ENCODE measurements around the gene CADM4.
A peak's percentile ranks its signal among the peaks of the same experiment; 100 is the strongest.

CADM4 gene

DNA sequence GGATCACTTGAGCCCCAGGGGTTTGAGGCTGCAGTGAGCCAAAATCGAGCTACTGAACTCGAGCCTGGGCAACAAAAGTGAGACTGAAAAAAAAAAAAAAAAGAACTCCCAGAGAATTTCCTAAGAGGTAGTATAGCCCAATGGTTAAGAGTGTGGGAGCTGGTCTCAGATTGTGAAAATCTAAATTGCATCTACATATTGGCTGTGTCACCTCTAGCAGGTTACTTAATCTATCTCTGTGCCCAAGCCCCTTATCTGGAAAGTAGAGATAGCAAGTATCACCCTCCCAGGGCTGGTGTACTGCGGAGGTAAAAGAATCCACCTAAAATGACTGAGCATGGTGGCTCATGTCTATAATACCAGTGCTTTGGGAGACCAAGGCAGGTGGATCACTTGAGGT is 34.0 kb upstream of the CADM4 start:
- H3K36me3 Mint-ChIP-seq (ENCODE audit: low read depth) = peaks cover 14% of the 10 kb centered on the region
- intact Hi-C loops (cut with micrococcal nuclease) = no loop called here
- H3K4me3 Mint-ChIP-seq = no peak overlapping the region
- H3K4me1 Mint-ChIP-seq (ENCODE audit: low read depth) = peaks cover 51% of the 10 kb centered on the region
- no peaks in the 10 kb centered on the region for H3K27me3 Mint-ChIP-seq
- H3K9me3 Mint-ChIP-seq = no peaks in the 10 kb centered on the region
- H3K27ac Mint-ChIP-seq = peak overlapping the region; percentile 80

DNA sequence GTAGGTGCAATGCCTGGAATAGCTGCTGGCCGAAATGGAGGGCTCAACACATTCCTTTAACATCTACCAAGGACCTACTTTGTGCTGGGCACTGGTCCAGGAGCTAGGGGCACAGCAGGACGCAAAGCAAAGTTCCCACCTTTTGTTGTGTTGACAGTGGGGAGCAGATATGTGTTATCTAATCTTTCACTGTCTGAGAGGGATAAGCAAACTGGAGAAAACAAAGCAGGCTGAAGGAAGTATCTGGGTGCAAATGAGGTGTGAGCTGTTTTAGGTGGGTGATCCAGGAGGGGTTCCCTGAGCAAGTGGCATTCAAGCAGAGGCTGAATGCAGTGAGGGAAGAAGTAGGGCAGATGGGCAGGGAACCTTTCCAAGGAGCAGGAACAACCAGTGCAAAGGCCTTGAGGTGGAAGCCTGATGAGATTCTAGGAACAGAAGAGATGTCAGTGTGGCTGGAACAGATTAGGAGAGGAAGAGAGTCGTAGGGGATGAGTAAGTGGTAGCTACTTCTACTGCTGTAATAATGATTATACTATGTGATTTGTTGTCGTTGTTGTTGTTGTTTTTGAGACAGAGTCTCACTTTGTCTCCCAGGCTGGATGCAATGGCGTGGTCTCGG is 32.5 kb upstream of the CADM4 start:
- no peak overlapping the region for H3K4me3 Mint-ChIP-seq
- no peaks in the 10 kb centered on the region for H3K9me3 Mint-ChIP-seq
- H3K36me3 Mint-ChIP-seq (ENCODE audit: low read depth) = peaks cover 26% of the 10 kb centered on the region
- no peaks in the 10 kb centered on the region for H3K27me3 Mint-ChIP-seq
- H3K27ac Mint-ChIP-seq = peak overlapping the region; percentile 35
- H3K4me1 Mint-ChIP-seq (ENCODE audit: low read depth) = peaks cover 60% of the 10 kb centered on the region
- intact Hi-C loops (cut with micrococcal nuclease) = no loop called here

DNA sequence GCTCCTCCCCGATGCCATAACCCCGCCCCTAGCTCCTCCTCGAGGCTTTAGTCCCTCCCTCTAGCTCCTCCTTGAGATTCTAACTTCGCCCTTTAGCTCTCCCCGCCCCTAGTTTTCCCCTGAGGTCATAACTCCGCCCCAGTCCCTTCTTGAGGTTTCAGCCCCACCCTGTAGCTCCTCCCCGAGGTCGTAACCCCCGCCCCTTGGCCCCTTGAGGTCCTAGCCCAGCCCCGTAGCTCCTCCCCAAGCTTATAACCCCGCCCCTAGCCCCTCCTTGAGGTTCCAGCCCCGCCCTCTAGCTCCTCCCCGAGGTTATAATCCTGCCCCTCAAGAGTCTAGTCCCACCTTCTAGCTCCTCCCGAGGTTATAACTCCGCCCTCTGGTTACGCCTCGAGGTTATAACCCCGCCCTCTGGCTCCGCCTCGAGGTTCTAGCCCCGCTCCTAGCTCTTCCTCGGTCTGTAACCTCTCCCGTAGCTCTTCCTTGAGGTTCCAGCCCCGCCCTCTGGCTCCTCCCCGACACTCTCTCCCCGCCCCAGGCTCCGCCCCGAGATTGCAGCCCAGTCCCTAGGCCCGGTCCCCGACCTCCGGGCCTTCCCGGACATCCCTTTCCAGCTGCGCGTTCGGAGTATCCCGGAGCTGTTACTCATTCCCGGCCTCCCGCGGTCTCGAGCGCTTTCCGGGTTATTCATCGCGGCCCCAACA is 28.9 kb upstream of the CADM4 start:
- H3K36me3 Mint-ChIP-seq (ENCODE audit: low read depth) = peaks cover 62% of the 10 kb centered on the region
- H3K27me3 Mint-ChIP-seq = no peaks in the 10 kb centered on the region
- peak overlapping the region; percentile 100 for H3K4me3 Mint-ChIP-seq
- no peaks in the 10 kb centered on the region for H3K9me3 Mint-ChIP-seq
- intact Hi-C loops (cut with micrococcal nuclease) = loop anchor here (1.0 to 10.0 kb wide), 3 partner anchors 33 to 116 kb away; partner anchors contain the start of gene KCNN4
- H3K27ac Mint-ChIP-seq = peak overlapping the region; percentile 97
- peaks cover 67% of the 10 kb centered on the region for H3K4me1 Mint-ChIP-seq (ENCODE audit: low read depth)

DNA sequence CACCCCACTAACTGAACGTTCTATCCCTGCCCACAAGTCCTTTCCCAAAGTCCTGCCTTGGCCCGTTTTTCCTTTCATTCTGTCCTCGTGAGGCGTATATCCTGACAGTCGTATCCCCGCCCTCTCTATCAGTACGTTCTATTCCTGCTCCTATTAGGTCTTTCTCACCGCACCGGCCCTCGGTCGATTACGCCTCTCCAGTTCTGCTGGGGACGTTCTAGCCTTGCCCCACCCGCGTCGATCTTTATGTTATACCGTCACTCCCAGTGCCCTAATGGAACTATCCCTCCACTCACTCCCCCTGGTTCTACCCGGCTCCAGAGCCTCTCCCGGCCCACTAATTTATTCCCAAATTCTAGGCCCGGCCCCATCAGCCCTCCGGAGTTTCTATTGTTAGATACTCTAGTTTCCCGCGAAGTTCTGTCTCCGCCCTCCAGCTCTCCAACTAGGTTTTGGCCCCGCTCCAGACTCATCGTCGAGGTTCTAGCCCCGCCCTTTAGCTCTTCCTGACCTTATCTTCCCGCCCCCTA is 28.3 kb upstream of the CADM4 start:
- Mint-ChIP-seq H3K9me3 (no peaks in the 10 kb centered on the region), H3K27me3 (no peaks in the 10 kb centered on the region), H3K27ac (peak overlapping the region; percentile 97), H3K4me3 (peak overlapping the region; percentile 84), H3K4me1 (ENCODE audit: low read depth) (peaks cover 71% of the 10 kb centered on the region), H3K36me3 (ENCODE audit: low read depth) (peaks cover 68% of the 10 kb centered on the region)
- intact Hi-C loops (cut with micrococcal nuclease) = loop anchor here (1.0 to 10.0 kb wide), 3 partner anchors 33 to 117 kb away; partner anchors contain the start of gene KCNN4

DNA sequence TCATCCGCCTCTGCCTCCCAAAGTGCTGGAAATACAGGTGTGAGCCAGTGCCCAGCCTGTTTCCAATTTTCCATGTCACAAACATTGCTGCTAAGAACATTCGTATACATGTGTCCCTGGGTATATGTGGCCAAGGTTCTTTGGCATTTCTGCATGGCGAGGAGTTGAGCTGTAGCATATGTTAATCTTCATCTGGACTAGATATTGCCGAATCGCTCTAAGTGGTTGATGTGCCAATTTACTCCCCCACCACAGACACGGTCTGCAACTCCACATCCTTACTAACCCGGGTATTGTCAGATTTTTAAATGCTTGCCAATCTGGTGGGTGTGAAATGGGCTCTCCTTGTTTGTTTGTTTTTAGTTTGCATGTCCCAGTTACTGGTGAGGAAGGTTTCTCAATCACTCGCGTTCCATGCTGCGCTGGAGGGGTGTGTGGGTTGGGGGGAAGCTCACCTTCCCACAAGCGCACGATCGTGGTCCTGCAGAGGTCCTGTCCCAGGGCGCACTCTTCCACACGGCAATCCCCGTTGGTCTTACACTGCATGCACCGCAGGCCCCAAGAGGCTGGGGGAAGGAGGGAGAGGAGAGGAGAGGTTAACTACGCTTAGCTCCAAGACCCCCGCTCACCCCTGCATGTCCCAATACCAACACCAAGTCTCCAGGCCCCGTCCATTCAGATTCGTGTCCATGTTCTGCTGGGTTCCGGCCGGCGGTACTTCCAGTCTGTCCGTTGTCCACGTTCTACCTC is 27.7 kb upstream of the CADM4 start:
- peak overlapping the region; percentile 97 for H3K27ac Mint-ChIP-seq

DNA sequence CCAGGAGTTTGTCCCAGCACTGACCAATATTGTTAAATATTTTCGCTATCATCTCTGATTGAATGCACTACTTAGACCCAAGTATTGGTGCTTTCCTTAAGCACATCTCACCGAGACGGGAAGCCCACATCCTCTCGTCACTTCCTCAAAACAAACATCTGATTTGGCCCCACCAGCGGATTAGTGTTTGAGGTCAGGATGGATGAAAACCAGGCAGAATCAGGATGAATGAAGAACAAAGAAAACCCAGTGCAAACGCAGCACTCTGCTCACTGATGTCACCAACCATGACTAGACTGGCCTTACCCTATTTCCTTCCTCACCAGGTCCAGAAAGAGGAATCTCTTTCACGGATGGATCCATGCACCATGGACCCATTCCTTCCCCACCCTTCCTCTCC is 24.4 kb upstream of the CADM4 start:
- H3K4me1 Mint-ChIP-seq (ENCODE audit: low read depth) = peaks cover 60% of the 10 kb centered on the region
- intact Hi-C loops (cut with micrococcal nuclease) = loop anchor here (10.0 kb wide), 1 partner anchor 121 kb away; the partner anchor contains the start of gene KCNN4
- H3K27ac Mint-ChIP-seq = peak overlapping the region; percentile 68
- no peaks in the 10 kb centered on the region for H3K27me3 Mint-ChIP-seq
- peak overlapping the region; percentile 57 for H3K4me3 Mint-ChIP-seq
- H3K36me3 Mint-ChIP-seq (ENCODE audit: low read depth) = peaks cover 97% of the 10 kb centered on the region
- peaks cover 9% of the 10 kb centered on the region for H3K9me3 Mint-ChIP-seq

More for the DNA sequence above, 27.7 kb upstream of the CADM4 start:
- intact Hi-C loops (cut with micrococcal nuclease) = loop anchor here (10.0 kb wide), 1 partner anchor 118 kb away; the partner anchor contains the start of gene KCNN4
- Mint-ChIP-seq H3K4me1 (ENCODE audit: low read depth) (peaks cover 75% of the 10 kb centered on the region), H3K36me3 (ENCODE audit: low read depth) (peaks cover 75% of the 10 kb centered on the region), H3K27me3 (no peaks in the 10 kb centered on the region), H3K9me3 (no peaks in the 10 kb centered on the region), H3K4me3 (peak overlapping the region; percentile 84)

DNA sequence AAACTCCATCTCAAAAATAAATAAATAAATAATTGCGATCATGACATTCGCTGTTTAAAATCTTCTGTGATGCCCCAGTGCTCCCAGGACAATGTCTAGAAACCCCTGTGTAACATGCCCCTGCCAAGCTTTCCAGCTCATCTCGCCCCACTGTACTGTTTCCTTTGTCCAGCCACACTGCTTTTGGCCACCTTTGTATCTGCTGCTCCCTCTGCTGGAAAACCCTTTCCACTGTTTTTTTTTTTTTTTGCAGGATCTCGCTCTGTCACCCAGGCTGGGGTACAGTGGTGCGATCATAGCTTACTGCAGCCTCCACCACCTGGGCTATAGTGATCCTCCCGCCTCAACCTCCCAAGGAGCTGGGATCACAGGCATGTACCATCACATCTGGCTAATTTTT is 22.8 kb upstream of the CADM4 start:
- H3K36me3 Mint-ChIP-seq (ENCODE audit: low read depth) = peaks cover 100% of the 10 kb centered on the region
- H3K4me1 Mint-ChIP-seq (ENCODE audit: low read depth) = peaks cover 53% of the 10 kb centered on the region
- H3K27me3 Mint-ChIP-seq = no peaks in the 10 kb centered on the region
- peaks cover 17% of the 10 kb centered on the region for H3K9me3 Mint-ChIP-seq
- no peak overlapping the region for H3K4me3 Mint-ChIP-seq
- intact Hi-C loops (cut with micrococcal nuclease) = loop anchor here (10.0 kb wide), 1 partner anchor 122 kb away; the partner anchor contains the start of gene KCNN4
- H3K27ac Mint-ChIP-seq = peak overlapping the region; percentile 50

DNA sequence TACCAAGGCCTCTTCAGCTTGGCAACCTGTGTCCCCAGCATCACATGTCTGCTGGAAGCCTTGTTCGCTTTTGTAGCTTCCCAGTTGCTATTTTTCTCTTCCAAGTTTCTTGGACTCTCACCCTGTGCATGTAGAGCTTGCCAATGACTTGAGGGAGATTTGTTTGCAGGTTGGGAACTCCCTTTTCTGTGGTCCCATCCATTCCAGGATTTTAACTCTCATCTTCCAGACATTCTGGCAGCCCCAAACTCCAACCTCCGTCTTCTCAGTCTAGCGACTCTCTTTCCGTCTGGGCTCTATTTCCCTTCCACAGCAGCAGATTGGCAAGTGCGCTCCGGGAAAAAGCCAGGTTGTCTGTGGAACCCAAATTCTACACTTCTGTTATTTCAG is 21.3 kb upstream of the CADM4 start:
- Mint-ChIP-seq H3K4me3 (no peak overlapping the region), H3K27ac (peak overlapping the region; percentile 33), H3K9me3 (peaks cover 17% of the 10 kb centered on the region), H3K36me3 (ENCODE audit: low read depth) (peaks cover 100% of the 10 kb centered on the region), H3K4me1 (ENCODE audit: low read depth) (peaks cover 44% of the 10 kb centered on the region), H3K27me3 (no peaks in the 10 kb centered on the region)
- intact Hi-C loops (cut with micrococcal nuclease) = loop anchor here (10.0 kb wide), 1 partner anchor 124 kb away; the partner anchor contains the start of gene KCNN4

DNA sequence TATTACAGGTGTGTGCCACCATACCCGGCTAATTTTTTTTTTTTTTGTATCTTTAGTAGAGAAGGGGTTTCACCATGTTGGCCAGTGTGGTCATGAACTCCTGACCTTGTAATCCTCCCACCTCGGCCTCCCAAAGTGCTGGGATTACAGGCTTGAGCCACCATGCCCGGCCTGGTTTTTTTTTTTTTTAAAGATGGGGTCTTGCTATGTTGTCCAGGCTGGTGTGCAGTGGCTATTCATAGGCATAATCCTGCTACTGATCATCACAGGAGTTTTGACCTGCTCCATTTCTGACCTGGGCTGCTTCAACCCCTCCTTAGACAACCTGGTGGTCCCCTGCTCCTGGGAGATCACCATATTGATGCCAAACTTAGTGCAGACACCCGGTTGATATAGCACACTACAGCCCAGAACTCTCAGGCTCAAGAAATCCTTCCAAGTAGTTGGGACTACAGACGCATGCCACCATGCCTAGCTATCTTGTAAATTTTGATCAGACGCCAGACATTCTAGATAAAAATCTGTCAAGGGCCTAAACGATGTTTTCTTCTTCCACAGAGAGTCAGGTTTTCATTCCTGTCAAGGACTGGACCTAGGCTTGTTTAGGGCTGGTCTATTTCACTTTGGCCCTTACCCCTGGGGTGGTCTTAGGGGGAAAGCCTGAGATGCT is 20.8 kb upstream of the CADM4 start:
- intact Hi-C loops (cut with micrococcal nuclease) = loop anchor here (10.0 kb wide), 1 partner anchor 124 kb away; the partner anchor contains the start of gene KCNN4
- Mint-ChIP-seq H3K36me3 (ENCODE audit: low read depth) (peaks cover 100% of the 10 kb centered on the region), H3K27me3 (no peaks in the 10 kb centered on the region), H3K4me3 (no peak overlapping the region), H3K9me3 (peaks cover 17% of the 10 kb centered on the region), H3K4me1 (ENCODE audit: low read depth) (peaks cover 40% of the 10 kb centered on the region), H3K27ac (no peak overlapping the region)

DNA sequence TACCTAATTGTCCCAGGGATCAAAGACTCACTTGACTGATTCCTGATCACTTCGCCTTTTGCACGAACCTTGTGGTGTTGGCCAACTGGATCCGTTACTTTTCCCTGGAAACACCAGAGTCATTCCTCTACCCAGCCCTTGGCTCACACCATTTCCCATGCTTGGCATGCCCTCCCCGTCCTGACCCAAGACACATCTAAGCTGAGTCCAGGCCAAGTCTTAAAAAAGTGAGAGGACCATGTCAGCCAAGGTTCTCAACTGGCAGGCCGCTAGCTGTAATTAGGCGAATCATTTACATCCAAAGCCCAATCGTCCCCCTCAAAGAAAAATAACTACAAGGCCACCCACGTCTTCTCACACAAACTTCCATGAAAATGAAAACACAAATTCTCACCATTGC is 18.8 kb upstream of the CADM4 start:
- intact Hi-C loops (cut with micrococcal nuclease) = no loop called here
- Mint-ChIP-seq H3K4me1 (ENCODE audit: low read depth) (peaks cover 21% of the 10 kb centered on the region), H3K27ac (no peak overlapping the region), H3K4me3 (no peak overlapping the region), H3K36me3 (ENCODE audit: low read depth) (peaks cover 100% of the 10 kb centered on the region), H3K27me3 (no peaks in the 10 kb centered on the region), H3K9me3 (peaks cover 17% of the 10 kb centered on the region)

DNA sequence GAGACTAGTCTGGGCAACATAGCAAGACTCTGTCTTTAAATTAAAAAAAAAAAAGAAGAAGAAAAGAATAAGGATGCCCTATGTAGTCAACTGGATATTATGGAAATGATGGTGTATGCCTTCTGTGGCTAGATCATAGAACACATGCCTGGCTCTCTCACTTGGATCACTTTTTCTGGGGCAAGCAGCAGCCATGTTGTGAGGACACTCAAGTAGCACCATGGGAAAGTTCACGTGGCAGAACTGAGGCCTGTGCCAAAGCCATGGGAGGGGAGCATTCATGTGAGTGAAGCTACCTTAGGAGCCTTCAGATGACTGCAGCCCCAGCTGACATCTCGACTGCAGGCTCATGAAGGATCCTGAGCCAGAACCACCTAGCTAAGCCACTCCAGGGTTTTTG is 18.4 kb upstream of the CADM4 start:
- Mint-ChIP-seq H3K4me1 (ENCODE audit: low read depth) (peaks cover 17% of the 10 kb centered on the region), H3K9me3 (peaks cover 17% of the 10 kb centered on the region), H3K4me3 (no peak overlapping the region), H3K27ac (no peak overlapping the region), H3K36me3 (ENCODE audit: low read depth) (peaks cover 100% of the 10 kb centered on the region), H3K27me3 (no peaks in the 10 kb centered on the region)
- intact Hi-C loops (cut with micrococcal nuclease) = no loop called here

DNA sequence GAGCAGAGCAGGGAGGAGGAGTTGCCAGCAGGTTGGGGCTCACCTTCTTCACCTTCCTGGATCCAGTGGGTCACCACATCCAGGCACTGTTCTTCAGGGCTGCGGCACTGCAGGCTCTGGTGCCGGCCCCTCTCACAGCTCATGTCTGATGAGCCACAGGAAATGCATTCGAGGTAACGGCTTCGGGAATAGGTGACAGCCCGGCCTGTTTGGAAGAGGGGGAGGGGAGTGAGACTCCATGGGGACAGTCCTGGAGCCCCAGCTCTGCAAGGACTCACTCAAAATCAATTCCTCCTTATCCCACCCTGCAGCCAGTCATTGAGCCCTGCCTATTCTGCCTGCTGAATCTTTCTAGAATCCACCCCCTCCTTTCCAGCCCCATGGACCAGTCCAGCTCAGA is 16.8 kb upstream of the CADM4 start:
- peaks cover 99% of the 10 kb centered on the region for H3K36me3 Mint-ChIP-seq (ENCODE audit: low read depth)
- no peak overlapping the region for H3K27ac Mint-ChIP-seq
- H3K27me3 Mint-ChIP-seq = no peaks in the 10 kb centered on the region
- peaks cover 16% of the 10 kb centered on the region for H3K4me1 Mint-ChIP-seq (ENCODE audit: low read depth)
- H3K4me3 Mint-ChIP-seq = no peak overlapping the region
- intact Hi-C loops (cut with micrococcal nuclease) = no loop called here
- peaks cover 17% of the 10 kb centered on the region for H3K9me3 Mint-ChIP-seq

DNA sequence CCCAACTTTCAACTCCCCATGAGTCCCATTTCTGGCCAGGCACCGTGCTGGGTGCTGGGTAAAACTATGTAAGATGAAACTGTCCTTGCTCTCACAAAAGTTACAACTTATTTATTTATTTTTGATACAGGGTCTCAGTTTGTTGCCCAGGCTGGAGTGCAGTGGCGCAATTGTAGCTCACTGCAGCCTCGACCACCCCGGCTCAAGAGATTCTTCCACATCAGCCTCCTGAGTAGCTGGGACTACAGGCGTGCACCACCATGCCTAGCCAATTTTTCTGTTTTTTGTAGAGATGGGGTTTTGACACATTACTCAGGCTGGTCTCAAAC is 12.9 kb upstream of the CADM4 start:
- peaks cover 99% of the 10 kb centered on the region for H3K36me3 Mint-ChIP-seq (ENCODE audit: low read depth)
- intact Hi-C loops (cut with micrococcal nuclease) = no loop called here
- peak overlapping the region; percentile 68 for H3K27ac Mint-ChIP-seq
- no peak overlapping the region for H3K4me3 Mint-ChIP-seq
- H3K9me3 Mint-ChIP-seq = no peaks in the 10 kb centered on the region
- peaks cover 10% of the 10 kb centered on the region for H3K4me1 Mint-ChIP-seq (ENCODE audit: low read depth)
- no peaks in the 10 kb centered on the region for H3K27me3 Mint-ChIP-seq

Measured in dendritic cell treated with granulocyte-macrophage colony-stimulating factor and Interleukin-4, amounts not matched to agents 40 ng/mL and 50 ng/mL, for 4 days (primary cell).